B cell (primary cell): ENCODE data around the gene PTGER4. TPM values are rescaled to one million over a fixed set of nuclear protein-coding genes. Genes with fewer than 3 reads are reported as not detected.

Experiments used
- ATAC-seq: fragments of 200-7000 bp; cut with Tn5 transposase; one replicate; pipeline ENCODE4 v1.10.0; 2021; ENCODE audit warnings: low read depth, mild to moderate bottlenecking, moderate number of reproducible peaks, moderate library complexity
- CTCF ChIA-PET: fragments of 350-600 bp; sonication (Branson Sonifier 250); formaldehyde crosslinking; loops from one replicate; lab custom pipeline; 2021; ENCODE audit warnings: antibody characterized with exemption, inconsistent platforms; lab: Charles Lee
- POLR2A ChIA-PET: fragments of 350-600 bp; sonication (Branson Sonifier 250); formaldehyde crosslinking; loops from one replicate; lab custom pipeline; 2021; ENCODE audit warnings: antibody characterized with exemption; lab: Charles Lee
- DNase-seq: peaks from one replicate; pipeline ENCODE4 v3.0.0; 2013
- H2AFZ ChIP-seq: 2 replicates; pipeline ENCODE4 v1.6.1; 2012; ENCODE audit warnings: mild to moderate bottlenecking, low read depth, low read length; ENCODE audit not compliant: insufficient read depth, poor library complexity, severe bottlenecking
- H3K27ac ChIP-seq, 2 donors: 1 replicate in 1 of 2; 2 replicates in 1 of 2; pipeline ENCODE4 v1.5.1; 2012 to 2013; ENCODE audit warnings: low read length in 2 of 2, mild to moderate bottlenecking in 2 of 2, moderate library complexity in 1 of 2
- H3K27me3 ChIP-seq, 4 experiments: fragments of 200-600 bp in 1 of 4; sonication (generic) in 1 of 4; replicated peaks in 1 of 4; 1 replicate in 2 of 4; 2 replicates in 2 of 4; pipeline versions ENCODE4 v1.6.1 to v1.7.0; 2013 to 2016; ENCODE audit warnings: low read length in 3 of 4, mild to moderate bottlenecking in 2 of 4, mixed read lengths in 1 of 4, moderate library complexity in 1 of 4; ENCODE audit not compliant: insufficient read depth in 4 of 4, control insufficient read depth in 3 of 4; ENCODE audit errors: control extremely low read depth in 1 of 4
- H3K36me3 ChIP-seq, 2 experiments: replicated peaks in 1 of 2; 1 replicate in 1 of 2; 2 replicates in 1 of 2; pipeline versions ENCODE4 v1.6.1 to v1.7.1; 2013; ENCODE audit warnings: low read length in 1 of 2; ENCODE audit not compliant: insufficient read depth in 2 of 2, control insufficient read depth in 1 of 2; ENCODE audit errors: control extremely low read depth in 1 of 2, extremely low read depth in 1 of 2
- H3K4me1 ChIP-seq, 2 donors: fragments of 200-600 bp in 1 of 2; sonication (generic) in 1 of 2; 1 replicate in 1 of 2; 2 replicates in 1 of 2; pipeline versions ENCODE4 v1.5.1 to v1.6.1; 2013 to 2017; ENCODE audit warnings: low read length in 2 of 2; ENCODE audit not compliant: control insufficient read depth in 2 of 2, insufficient read depth in 2 of 2
- H3K4me2 ChIP-seq: replicated peaks from 2 replicates; pipeline ENCODE3; 2012; ENCODE audit warnings: mild to moderate bottlenecking, low read depth, low read length; ENCODE audit not compliant: poor library complexity, severe bottlenecking
- H3K4me3 ChIP-seq, 5 experiments: fragments of 200-600 bp in 1 of 5; sonication (generic) in 1 of 5; 1 replicate in 3 of 5; 2 replicates in 2 of 5; pipeline versions ENCODE4 v1.5.1 to v1.7.0; 2011 to 2016; ENCODE audit warnings: low read length in 4 of 5, mild to moderate bottlenecking in 4 of 5, low read depth in 2 of 5, control low read depth in 1 of 5, moderate library complexity in 1 of 5; ENCODE audit not compliant: insufficient read depth in 1 of 5; ENCODE audit errors: control extremely low read depth in 1 of 5, extremely low read depth in 1 of 5
- H3K79me2 ChIP-seq: fragments of 200-600 bp; sonication (generic); one replicate; pipeline ENCODE4 v1.6.0; 2016; ENCODE audit warnings: low read length; ENCODE audit not compliant: control insufficient read depth, insufficient read depth
- H3K9ac ChIP-seq: fragments of 200-600 bp; sonication (generic); 2 replicates; pipeline ENCODE4 v1.6.1; 2017; ENCODE audit warnings: mild to moderate bottlenecking, low read length, moderate library complexity
- H3K9me3 ChIP-seq, 3 donors: one replicate each; pipeline versions ENCODE4 v1.6.1 to v1.7.1; 2013; ENCODE audit warnings: low read length in 2 of 3; ENCODE audit not compliant: control insufficient read depth in 2 of 3, insufficient read depth in 1 of 3; ENCODE audit errors: control extremely low read depth in 1 of 3
- H4K20me1 ChIP-seq: 2 replicates; pipeline ENCODE4 v1.6.0; 2012; ENCODE audit warnings: mild to moderate bottlenecking, low read length; ENCODE audit not compliant: insufficient read depth, control insufficient read depth, poor library complexity, severe bottlenecking
- H3K27ac Mint-ChIP-seq: one replicate; pipeline ENCODE4 v1.8.0; 2021; ENCODE audit warnings: mixed read lengths
- H3K27me3 Mint-ChIP-seq: one replicate; pipeline ENCODE4 v1.8.0; 2021; ENCODE audit warnings: mixed read lengths
- H3K4me1 Mint-ChIP-seq: one replicate; pipeline ENCODE4 v1.8.0; 2021; ENCODE audit warnings: mixed read lengths
- H3K4me3 Mint-ChIP-seq: one replicate; pipeline ENCODE4 v1.8.0; 2021; ENCODE audit warnings: mixed read lengths
- H3K9me3 Mint-ChIP-seq: one replicate; pipeline ENCODE4 v1.8.0; 2022; ENCODE audit warnings: mixed read lengths; ENCODE audit not compliant: insufficient read depth
- EZH2 ChIP-seq: IDR thresholded peaks from 2 replicates; pipeline ENCODE4 v1.6.1; 2012; ENCODE audit warnings: borderline replicate concordance, low read depth, mild to moderate bottlenecking, moderate library complexity, low read length; ENCODE audit not compliant: insufficient read depth, poor library complexity, severe bottlenecking
- WGBS: methylation state at CpG from one replicate; pipeline ENCODE4 v1.1.5; 2013; ENCODE audit warnings: missing lambda C conversion rate; ENCODE audit not compliant: insufficient coverage; 5-methylcytosine and 5-hydroxymethylcytosine counted together
- intact Hi-C: fragments of 100-400 bp; cut with micrococcal nuclease; formaldehyde crosslinking; loops from one replicate; pipeline ENCODE4 v1.10.0; 2022
- polyA plus RNA-seq: library from polyadenylated mRNA; depleted of rRNA; stranded (reverse); fragments of >200 nt; gene quantifications from 2 replicates; pipeline ENCODE4 v1.2.3, GENCODE V29; 2012
- total RNA-seq, 2 donors: library from RNA; stranded (reverse); fragments of 120-200 nt in 1 of 2; gene quantifications; 1 replicate in 1 of 2; 2 replicates in 1 of 2; pipeline versions ENCODE4 v1.2.3 to v1.2.4, GENCODE V29; 2013 to 2022
- TF ChIP-seq, protein P1 (sequence below): fragments of 200-600 bp; IDR thresholded peaks from one replicate; pipeline ENCODE4 v1.8.0; 2022; ENCODE audit warnings: antibody characterized with exemption, mild to moderate bottlenecking

Gene PTGER4
- total and polyA plus RNA-seq, 2 donors (not counting 1 experiment from before 2014, with no cell fraction given) = 26.3 to 76.7 TPM

DNA sequence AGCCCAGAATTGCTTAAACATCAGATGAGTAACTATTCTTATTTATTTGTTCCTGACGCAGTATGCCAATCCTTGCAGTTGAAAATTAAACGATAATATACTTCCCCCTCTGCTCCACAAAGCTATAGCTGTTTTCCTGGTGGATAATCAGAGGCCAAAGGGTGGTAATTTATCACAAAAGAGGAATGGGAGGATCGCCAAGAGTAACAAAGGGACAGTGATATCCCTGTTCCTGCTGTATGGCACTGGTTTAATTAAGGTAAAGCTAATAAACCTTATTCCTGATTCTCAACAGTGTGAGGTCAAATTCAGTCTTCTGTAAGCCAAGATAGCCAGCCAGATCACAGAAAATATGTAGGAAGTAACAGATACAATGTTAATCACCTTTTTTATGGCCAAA lies 33.4 kb upstream of the PTGER4 start:
- CTCF ChIA-PET = no interaction called here
- Mint-ChIP-seq H3K27ac (no peak overlapping the region), H3K9me3 (no peaks in the 10 kb centered on the region), H3K27me3 (no peaks in the 10 kb centered on the region), H3K4me1 (peaks cover 12% of the 10 kb centered on the region), H3K4me3 (no peak overlapping the region)
- H2AFZ ChIP-seq = no peak overlapping the region
- no peak overlapping the region for H3K27ac ChIP-seq
- H3K79me2 ChIP-seq = no peaks in the 10 kb centered on the region
- POLR2A ChIA-PET = no interaction called here
- ATAC-seq = no peak
- TF ChIP-seq, protein P1, sequence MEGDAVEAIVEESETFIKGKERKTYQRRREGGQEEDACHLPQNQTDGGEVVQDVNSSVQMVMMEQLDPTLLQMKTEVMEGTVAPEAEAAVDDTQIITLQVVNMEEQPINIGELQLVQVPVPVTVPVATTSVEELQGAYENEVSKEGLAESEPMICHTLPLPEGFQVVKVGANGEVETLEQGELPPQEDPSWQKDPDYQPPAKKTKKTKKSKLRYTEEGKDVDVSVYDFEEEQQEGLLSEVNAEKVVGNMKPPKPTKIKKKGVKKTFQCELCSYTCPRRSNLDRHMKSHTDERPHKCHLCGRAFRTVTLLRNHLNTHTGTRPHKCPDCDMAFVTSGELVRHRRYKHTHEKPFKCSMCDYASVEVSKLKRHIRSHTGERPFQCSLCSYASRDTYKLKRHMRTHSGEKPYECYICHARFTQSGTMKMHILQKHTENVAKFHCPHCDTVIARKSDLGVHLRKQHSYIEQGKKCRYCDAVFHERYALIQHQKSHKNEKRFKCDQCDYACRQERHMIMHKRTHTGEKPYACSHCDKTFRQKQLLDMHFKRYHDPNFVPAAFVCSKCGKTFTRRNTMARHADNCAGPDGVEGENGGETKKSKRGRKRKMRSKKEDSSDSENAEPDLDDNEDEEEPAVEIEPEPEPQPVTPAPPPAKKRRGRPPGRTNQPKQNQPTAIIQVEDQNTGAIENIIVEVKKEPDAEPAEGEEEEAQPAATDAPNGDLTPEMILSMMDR = no peak
- no peak for TF ChIP-seq EZH2
- peaks cover 12% of the 10 kb centered on the region in 2 donors for H3K4me1 ChIP-seq
- H3K4me2 ChIP-seq = no peak overlapping the region
- no peak overlapping the region for H3K9ac ChIP-seq
- no peak overlapping the region for H3K4me3 ChIP-seq
- no peaks in the 10 kb centered on the region for H4K20me1 ChIP-seq
- H3K9me3 ChIP-seq = peaks cover 0 to 1% (median 0%) of the 10 kb centered on the region in 3 donors
- no peaks in the 10 kb centered on the region for H3K27me3 ChIP-seq
- no CpG with 5 or more reads among the region's 3 CpGs for WGBS
- intact Hi-C loops = no loop called here
- DNase-seq = no peak
- H3K36me3 ChIP-seq = no peaks in the 10 kb centered on the region

DNA sequence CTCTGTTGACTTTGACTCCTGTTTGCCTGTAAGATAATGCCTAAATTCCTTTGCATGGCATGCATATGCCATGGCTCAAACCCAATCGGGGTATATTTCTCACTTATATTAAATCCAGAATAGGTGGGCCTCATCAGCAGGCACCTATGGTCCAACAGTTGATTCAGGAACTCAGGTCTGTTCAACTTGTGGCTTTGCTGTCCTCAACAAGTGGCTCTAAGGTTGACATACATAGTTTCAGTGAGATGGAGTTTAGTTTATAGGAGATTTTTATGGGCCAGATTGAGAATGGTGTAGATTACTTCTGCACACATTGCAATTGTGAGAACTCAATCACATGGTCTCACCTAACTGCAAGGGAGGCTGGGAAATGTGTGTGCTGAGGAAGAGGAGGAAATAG lies 31.6 kb upstream of the PTGER4 start:
- Mint-ChIP-seq H3K27me3 (no peaks in the 10 kb centered on the region), H3K4me1 (peaks cover 22% of the 10 kb centered on the region), H3K9me3 (no peaks in the 10 kb centered on the region), H3K4me3 (no peak overlapping the region), H3K27ac (no peak overlapping the region)
- Histone ChIP-seq H3K36me3 (no peaks in the 10 kb centered on the region), H3K9me3 (peaks cover 0 to 1% (median 0%) of the 10 kb centered on the region in 3 donors), H3K79me2 (no peaks in the 10 kb centered on the region), H4K20me1 (no peaks in the 10 kb centered on the region), H3K27ac (no peak overlapping the region), H3K4me3 (no peak overlapping the region), H3K4me2 (no peak overlapping the region), H3K9ac (no peak overlapping the region), H2AFZ (no peak overlapping the region), H3K27me3 (no peaks in the 10 kb centered on the region), H3K4me1 (peaks cover 20 to 21% of the 10 kb centered on the region in 2 donors)
- intact Hi-C loops = loop anchor here (2.0 kb wide), 1 partner anchor 33 kb away; no protein-coding TSS in a partner anchor
- no peak for ATAC-seq
- TF ChIP-seq, protein P1 = no peak
- no peak for TF ChIP-seq EZH2
- CTCF ChIA-PET = interaction anchor here (1.0 kb wide), 1 partner anchor 36 kb away, joined by 3 read pairs; no protein-coding TSS in a partner anchor
- WGBS = 100% methylated on average over 1 of the region's 1 CpG
- no peak for DNase-seq
- POLR2A ChIA-PET = no interaction called here
